GM18873 (cell line): ENCODE measurements around the gene ARMC9.
"Not testable (repeated sequence)": the region's sequence is repeated elsewhere in the genome, so short reads cannot be mapped to it uniquely, and the experiment has no call there.

ENCODE experiments used
- ATAC-seq: cut with Tn5 transposase; IDR thresholded peaks from one replicate; pipeline ENCODE4 v1.9.1; 2021; ENCODE audit warnings: mild to moderate bottlenecking, moderate library complexity, moderate number of reproducible peaks; ENCODE audit not compliant: unreplicated experiment, low FRiP score

Gene ARMC9

GRCh38 chr2:231391981-231392380, 193.6 kb downstream of the ARMC9 start:
- ATAC-seq = no peak

DNA sequence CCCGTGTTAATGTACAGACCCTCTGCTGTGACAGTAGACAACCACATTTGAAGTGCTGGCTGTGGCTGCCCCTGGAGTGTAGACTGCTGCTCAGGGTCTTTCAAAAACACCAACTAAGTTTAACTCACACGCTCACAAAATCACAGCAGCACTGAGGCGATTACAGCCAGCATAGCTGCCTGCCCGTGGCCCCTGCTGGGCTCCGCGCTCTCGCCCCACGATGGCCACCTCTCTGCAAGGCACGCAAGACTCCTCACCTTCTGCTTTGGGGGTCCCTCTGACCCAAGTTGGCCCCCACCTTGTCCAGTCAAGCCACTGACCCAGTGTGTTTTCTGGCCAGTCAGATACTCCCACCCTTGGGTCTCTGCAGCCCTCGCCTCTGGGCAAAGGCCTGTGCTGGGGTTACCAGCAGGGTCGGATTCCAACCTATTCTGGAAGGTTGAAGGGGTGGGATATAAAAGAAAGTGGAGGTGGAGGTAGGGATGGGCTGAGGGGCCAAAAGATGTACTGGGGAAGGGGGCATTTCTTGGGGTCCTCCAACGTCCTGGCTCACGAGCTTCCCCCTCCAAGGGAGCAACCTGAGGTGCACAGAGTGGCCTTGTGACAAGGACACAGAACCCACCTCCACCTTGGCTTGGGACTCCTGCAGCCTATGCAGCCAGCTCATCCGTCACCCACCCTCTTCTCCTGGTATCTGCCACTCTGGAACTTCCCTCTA, 194.2 kb downstream of the ARMC9 start:
- no peak for ATAC-seq

GRCh38 chr2:231393149-231394131, 195.0 kb downstream of the ARMC9 start:
- peak; percentile 42 for ATAC-seq

- ATAC-seq = peak; percentile 39
Observed at GRCh38 chr2:231394211-231395141, 196.0 kb downstream of the ARMC9 start.

- ATAC-seq = no peak
Observed at GRCh38 chr2:231395188-231396057, 197.0 kb downstream of the ARMC9 start, which contains the start of gene B3GNT7. B3GNT7 (plus strand) TSS chr2:231395710; CDS start chr2:231395804, 94 bp downstream.

GRCh38 chr2:231396058-231396821, 197.8 kb downstream of the ARMC9 start:
- no peak for ATAC-seq

- no peak for ATAC-seq
Observed at GRCh38 chr2:231397011-231397927, 198.8 kb downstream of the ARMC9 start.

DNA sequence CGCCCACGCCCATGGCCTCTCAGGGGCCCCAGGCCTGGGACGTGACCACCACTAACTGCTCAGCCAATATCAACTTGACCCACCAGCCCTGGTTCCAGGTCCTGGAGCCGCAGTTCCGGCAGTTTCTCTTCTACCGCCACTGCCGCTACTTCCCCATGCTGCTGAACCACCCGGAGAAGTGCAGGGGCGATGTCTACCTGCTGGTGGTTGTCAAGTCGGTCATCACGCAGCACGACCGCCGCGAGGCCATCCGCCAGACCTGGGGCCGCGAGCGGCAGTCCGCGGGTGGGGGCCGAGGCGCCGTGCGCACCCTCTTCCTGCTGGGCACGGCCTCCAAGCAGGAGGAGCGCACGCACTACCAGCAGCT, 199.5 kb downstream of the ARMC9 start:
- ATAC-seq = no peak

GRCh38 chr2:231398585-231398984, 200.2 kb downstream of the ARMC9 start:
- no peak for ATAC-seq

- no peak for ATAC-seq
Observed at GRCh38 chr2:231399046-231399852, 200.8 kb downstream of the ARMC9 start.

GRCh38 chr2:231399853-231400680, 201.6 kb downstream of the ARMC9 start:
- ATAC-seq = no peak

DNA sequence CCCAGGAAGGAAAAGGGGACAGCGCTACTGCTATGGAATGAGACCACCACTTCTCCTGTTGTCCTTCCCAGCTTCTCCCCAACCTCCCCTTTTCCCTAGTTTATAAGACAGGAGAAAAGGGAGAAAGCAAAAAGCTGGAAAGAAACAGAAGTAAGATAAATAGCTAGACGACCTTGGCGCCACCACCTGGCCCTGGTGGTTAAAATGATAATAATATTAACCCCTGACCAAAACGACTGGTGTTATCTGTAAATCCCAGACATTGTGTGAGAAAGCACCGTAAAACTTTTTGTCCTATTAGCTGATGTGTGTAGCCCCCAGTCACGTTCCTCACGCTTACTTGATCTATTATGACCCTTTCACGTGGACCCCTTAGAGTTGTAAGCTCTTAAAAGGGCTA, 202.2 kb downstream of the ARMC9 start:
- ATAC-seq = not testable (repeated sequence)

DNA sequence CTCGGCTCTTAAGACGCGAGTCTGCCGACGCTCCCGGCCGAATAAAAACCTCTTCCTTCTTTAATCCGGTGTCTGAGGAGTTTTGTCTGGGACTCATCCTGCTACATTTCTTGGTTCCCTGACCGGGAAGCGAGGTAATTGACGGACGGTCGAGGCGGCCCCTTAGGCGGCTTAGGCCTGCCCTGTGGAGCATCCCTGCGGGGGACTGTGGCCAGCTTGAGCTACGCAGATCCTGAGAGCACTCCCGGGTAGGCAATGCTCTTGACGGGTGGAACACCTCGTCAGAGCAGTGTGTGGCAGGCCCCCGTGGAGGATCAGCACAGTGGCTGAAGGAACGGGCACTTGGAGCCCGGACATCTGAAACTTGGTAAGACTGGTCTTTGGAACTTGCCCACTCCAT, 202.7 kb downstream of the ARMC9 start:
- not testable (repeated sequence) for ATAC-seq

GRCh38 chr2:231403421-231404182, 205.2 kb downstream of the ARMC9 start:
- not testable (repeated sequence) for ATAC-seq

DNA sequence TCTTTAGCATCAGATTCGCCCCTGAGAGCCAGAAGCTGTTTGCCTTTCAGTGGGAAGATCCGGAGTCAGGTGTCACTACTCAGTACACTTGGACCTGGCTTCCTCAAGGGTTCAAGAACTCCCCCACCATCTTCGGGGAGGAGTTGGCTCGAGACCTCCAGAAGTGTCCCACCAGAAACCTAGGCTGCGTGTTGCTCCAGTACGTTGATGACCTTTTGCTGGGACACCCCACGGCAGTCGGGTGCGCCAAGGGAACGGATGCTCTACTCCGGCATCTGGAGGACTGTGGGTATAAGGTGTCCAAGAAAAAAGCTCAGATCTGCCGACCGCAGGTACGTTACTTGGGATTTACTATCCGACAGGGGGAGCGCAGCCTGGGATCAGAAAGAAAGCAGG, 205.8 kb downstream of the ARMC9 start:
- ATAC-seq = not testable (repeated sequence)
